Heart left ventricle (tissue), 13 donors: ENCODE results near the gene ASB7.

ENCODE experiments used
- POLR2A ChIP-seq, 2 donors: fragments of 450-650 bp; IDR thresholded peaks; one replicate each; pipeline ENCODE4 v1.6.1; 2017; ENCODE audit warnings: antibody characterized with exemption in 2 of 2, mild to moderate bottlenecking in 2 of 2, moderate library complexity in 2 of 2
- TF ChIP-seq, protein P1 (sequence below), 12 donors: fragments of 200-600 bp; sonication (generic) in 4 of 12; IDR thresholded peaks; one replicate each; pipeline versions ENCODE4 v1.5.0 to v1.8.0; 2018 to 2022; ENCODE audit warnings: antibody characterized with exemption in 12 of 12, mild to moderate bottlenecking in 5 of 12
- donor health status: ischemic (EF 13 %, LVEDD 7.1; RV severe dilation, severe dysfunction).
- donor health status: DM: no; HTN: yes; CAD: no.
- donor health status: DM: no; HTN: no; CAD: no.
- donor health status: ischemic (EF 25% LVEDD 6.9; RV normal size, moderate dysfunction).
- donor health status: ischemic (EF 25% LVEDD 5.7; RV mildly dilated, moderate dysfunction).
- donor health status: ischemic (EF 35%, LVEDD 5.7; RV mildly dilated, moderate dysfunction).
- donor health status: nonischemic (EF 11% LVEDD 7.7; RV severe dilation, severe dysfunction).
- donor health status: DM: yes; HTN: yes; CAD: no.
- donor health status: PGD.
- donor health status: ischemic (EF 29% LVEDD 5.4; RV normal size, mild dysfunction).
- donor health status: nonischemic (EF 23%, LVEDD 6.1; RV moderate dilation, normal function).

DNA sequence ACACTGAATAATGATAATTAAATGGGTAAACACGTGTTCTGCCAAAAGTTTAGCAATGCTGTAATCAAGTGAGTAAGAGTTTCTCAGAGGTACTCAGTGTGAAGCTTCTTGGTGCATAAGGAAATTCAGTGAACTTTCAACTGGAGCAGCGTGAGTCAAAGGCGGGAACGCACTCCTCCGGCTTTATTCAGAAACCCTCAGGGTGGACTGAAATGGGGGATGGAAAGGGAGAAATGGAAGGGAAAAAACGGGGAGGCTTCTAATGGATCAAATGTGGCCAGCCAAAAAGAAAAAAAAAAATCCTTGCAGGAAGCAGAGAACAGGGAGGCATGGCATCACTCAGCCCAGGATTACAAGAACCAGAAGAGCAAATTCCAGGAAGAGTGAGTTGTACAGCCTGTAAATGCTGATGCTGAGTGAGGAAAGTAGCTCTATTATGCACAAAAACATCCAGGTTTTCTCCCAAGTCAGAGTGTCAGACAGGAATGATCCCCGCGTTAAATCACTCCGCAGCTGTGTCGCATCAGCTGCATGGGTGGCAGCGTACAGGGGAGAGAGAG lies 85.3 kb downstream of the ASB7 start:
- TF ChIP-seq, protein P1, sequence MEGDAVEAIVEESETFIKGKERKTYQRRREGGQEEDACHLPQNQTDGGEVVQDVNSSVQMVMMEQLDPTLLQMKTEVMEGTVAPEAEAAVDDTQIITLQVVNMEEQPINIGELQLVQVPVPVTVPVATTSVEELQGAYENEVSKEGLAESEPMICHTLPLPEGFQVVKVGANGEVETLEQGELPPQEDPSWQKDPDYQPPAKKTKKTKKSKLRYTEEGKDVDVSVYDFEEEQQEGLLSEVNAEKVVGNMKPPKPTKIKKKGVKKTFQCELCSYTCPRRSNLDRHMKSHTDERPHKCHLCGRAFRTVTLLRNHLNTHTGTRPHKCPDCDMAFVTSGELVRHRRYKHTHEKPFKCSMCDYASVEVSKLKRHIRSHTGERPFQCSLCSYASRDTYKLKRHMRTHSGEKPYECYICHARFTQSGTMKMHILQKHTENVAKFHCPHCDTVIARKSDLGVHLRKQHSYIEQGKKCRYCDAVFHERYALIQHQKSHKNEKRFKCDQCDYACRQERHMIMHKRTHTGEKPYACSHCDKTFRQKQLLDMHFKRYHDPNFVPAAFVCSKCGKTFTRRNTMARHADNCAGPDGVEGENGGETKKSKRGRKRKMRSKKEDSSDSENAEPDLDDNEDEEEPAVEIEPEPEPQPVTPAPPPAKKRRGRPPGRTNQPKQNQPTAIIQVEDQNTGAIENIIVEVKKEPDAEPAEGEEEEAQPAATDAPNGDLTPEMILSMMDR (IDR thresholded peaks at IDR 0.05), result no peak
- TF ChIP-seq POLR2A (IDR thresholded peaks at IDR 0.05), result no peak
